ENCODE data around the gene RFX3. TPM values are rescaled to one million over a fixed set of nuclear protein-coding genes. Genes with fewer than 3 reads are reported as not detected.

The RFX3 gene
- total RNA-seq, 4 donors from 2014 or later: 8.4 to 15.3 (median 9.7) TPM

GRCh38 chr9:3513265-3513818 lies 12.5 kb downstream of the RFX3 start:
- TF ChIP-seq CTCF (IDR thresholded peaks at IDR 0.05; ENCODE audit: low read depth): no peak

- no peak for TF ChIP-seq CTCF (IDR thresholded peaks at IDR 0.05; ENCODE audit: low read depth)
These were observed 14.2 kb downstream of the RFX3 start for GRCh38 chr9:3511551-3511950.

- TF ChIP-seq CTCF (IDR thresholded peaks at IDR 0.05; ENCODE audit: low read depth): no peak
These were observed 15.0 kb downstream of the RFX3 start for GRCh38 chr9:3510796-3511195.

GRCh38 chr9:3509926-3510325 lies 15.9 kb downstream of the RFX3 start:
- no peak for TF ChIP-seq CTCF (IDR thresholded peaks at IDR 0.05; ENCODE audit: low read depth)

GRCh38 chr9:3508521-3509291 lies 17.1 kb downstream of the RFX3 start:
- TF ChIP-seq CTCF (IDR thresholded peaks at IDR 0.05; ENCODE audit: low read depth): no peak

GRCh38 chr9:3508078-3508431 lies 17.7 kb downstream of the RFX3 start:
- no peak for TF ChIP-seq CTCF (IDR thresholded peaks at IDR 0.05; ENCODE audit: low read depth)

GRCh38 chr9:3507395-3508077 lies 18.3 kb downstream of the RFX3 start:
- no peak for TF ChIP-seq CTCF (IDR thresholded peaks at IDR 0.05; ENCODE audit: low read depth)

Data from subcutaneous adipose tissue (tissue), 4 donors.